Right lobe of liver (tissue), 6 donors: ENCODE measurements around the gene MTCL3.

ENCODE experiments used
- ATAC-seq, 4 donors: fragments of 200-7000 bp; cut with Tn5 transposase; one replicate each; pipeline ENCODE4 v1.9.1; 2020; ENCODE audit warnings: mild to moderate bottlenecking in 4 of 4, moderate library complexity in 4 of 4
- DNase-seq, 3 donors: peaks; one replicate each; pipeline ENCODE4 v3.0.0-alpha.2; 2020
- H3K27ac ChIP-seq, 3 donors: fragments of 200-600 bp; one replicate each; pipeline ENCODE4 v1.8.0; 2022
- H3K27me3 ChIP-seq, 2 donors: fragments of 200-600 bp; one replicate each; pipeline ENCODE4 v1.8.0; 2022
- H3K36me3 ChIP-seq, 4 donors: fragments of 200-600 bp; sonication (generic) in 1 of 4; one replicate each; pipeline versions ENCODE4 v1.5.1 to v1.8.0; 2017 to 2022; ENCODE audit warnings: control low read depth in 1 of 4
- H3K4me1 ChIP-seq, 4 donors: fragments of 200-600 bp; sonication (generic) in 1 of 4; one replicate each; pipeline versions ENCODE4 v1.5.1 to v1.8.0; 2017 to 2022; ENCODE audit warnings: control low read depth in 1 of 4
- H3K4me3 ChIP-seq, 3 donors: fragments of 200-600 bp; one replicate each; pipeline ENCODE4 v1.8.0; 2022
- H3K9me3 ChIP-seq, 4 donors: fragments of 200-600 bp; sonication (generic) in 1 of 4; one replicate each; pipeline versions ENCODE4 v1.5.1 to v1.8.0; 2017 to 2022; ENCODE audit warnings: control low read depth in 1 of 4
- POLR2A ChIP-seq: fragments of 450-650 bp; IDR thresholded peaks from one replicate; pipeline ENCODE4 v1.6.1; 2017; ENCODE audit warnings: antibody characterized with exemption, mild to moderate bottlenecking
- whole genome bisulfite sequencing: methylation state at CpG from one replicate; pipeline ENCODE4 v1.1.6; 2018; ENCODE audit warnings: low coverage, low lambda C conversion rate; ENCODE audit not compliant: insufficient coverage; ENCODE audit errors: missing lambda C conversion rate; 5-methylcytosine and 5-hydroxymethylcytosine counted together
- intact Hi-C, 2 donors: fragments of 100-400 bp; cut with DNase I; formaldehyde crosslinking; loops; one replicate each; pipeline versions ENCODE4 v1.11.2 to v1.14.1; 2022
- TF ChIP-seq, protein P1 (sequence below), 4 donors: fragments of 200-600 bp in 3 of 4; fragments of 450-650 bp in 1 of 4; IDR thresholded peaks; one replicate each; pipeline versions ENCODE4 v1.5.1 to v1.8.0; 2016 to 2022; ENCODE audit warnings: antibody characterized with exemption in 4 of 4, mild to moderate bottlenecking in 2 of 4
- donor health status: DM: no; HTN: yes; CAD: no.
- donor health status: DM: no; HTN: no; CAD: no.
- donor health status: DM: no; HTN: no; CAD: no.
- donor health status: DM: no; HTN: yes; CAD: no.
- donor health status: DM: no; HTN: yes; CAD: no.

MTCL3 gene

DNA sequence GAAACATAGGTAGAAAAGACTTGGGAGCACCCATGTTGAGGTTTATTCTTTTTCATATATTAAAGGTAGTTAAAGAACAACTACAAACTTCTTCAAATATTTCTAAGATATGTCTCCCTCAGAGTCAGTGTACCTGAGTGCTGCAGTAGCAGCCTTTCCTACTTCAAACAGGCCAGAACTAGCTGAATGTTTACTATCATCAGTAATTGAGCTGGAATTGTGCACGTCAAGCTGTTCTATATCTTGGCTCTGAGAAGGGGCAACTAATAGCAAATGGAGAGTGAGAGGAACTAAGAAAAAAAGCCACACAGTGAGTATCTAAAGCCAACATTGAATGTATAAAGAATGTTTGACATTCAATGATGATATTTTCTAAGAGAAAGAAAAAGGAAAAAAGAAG lies 21.7 kb downstream of the MTCL3 start:
- Histone ChIP-seq H3K27ac (no peak overlapping the region), H3K4me3 (no peak overlapping the region), H3K9me3 (no peaks in the 10 kb centered on the region), H3K27me3 (no peaks in the 10 kb centered on the region), H3K4me1 (no peaks in the 10 kb centered on the region), H3K36me3 (no peaks in the 10 kb centered on the region)
- no peak for ATAC-seq
- TF ChIP-seq, protein P1, sequence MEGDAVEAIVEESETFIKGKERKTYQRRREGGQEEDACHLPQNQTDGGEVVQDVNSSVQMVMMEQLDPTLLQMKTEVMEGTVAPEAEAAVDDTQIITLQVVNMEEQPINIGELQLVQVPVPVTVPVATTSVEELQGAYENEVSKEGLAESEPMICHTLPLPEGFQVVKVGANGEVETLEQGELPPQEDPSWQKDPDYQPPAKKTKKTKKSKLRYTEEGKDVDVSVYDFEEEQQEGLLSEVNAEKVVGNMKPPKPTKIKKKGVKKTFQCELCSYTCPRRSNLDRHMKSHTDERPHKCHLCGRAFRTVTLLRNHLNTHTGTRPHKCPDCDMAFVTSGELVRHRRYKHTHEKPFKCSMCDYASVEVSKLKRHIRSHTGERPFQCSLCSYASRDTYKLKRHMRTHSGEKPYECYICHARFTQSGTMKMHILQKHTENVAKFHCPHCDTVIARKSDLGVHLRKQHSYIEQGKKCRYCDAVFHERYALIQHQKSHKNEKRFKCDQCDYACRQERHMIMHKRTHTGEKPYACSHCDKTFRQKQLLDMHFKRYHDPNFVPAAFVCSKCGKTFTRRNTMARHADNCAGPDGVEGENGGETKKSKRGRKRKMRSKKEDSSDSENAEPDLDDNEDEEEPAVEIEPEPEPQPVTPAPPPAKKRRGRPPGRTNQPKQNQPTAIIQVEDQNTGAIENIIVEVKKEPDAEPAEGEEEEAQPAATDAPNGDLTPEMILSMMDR (IDR thresholded peaks at IDR 0.05) = no peak
- TF ChIP-seq POLR2A = no peak
- 36% methylated on average over 1 of the region's 1 CpG for WGBS
- intact Hi-C loops = no loop called here
- no peak for DNase-seq

DNA sequence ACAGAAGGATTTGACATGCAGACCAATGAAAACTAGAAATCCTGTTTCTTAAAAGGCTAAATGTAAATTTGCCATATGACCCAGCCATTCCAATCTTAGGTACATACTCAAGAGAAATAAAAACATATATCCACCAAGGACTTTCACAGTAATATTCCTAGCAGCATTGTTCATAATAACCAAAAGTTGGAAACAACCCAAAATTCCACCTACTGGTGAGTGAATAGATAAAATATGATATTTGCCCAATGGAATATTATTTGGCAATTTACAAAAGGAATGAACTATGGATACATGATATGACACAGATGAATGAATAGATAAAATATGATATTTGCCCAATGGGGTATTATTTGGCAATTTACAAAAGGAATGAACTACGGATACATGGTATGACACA lies 22.7 kb downstream of the MTCL3 start:
- Histone ChIP-seq H3K36me3 (no peaks in the 10 kb centered on the region), H3K4me1 (no peaks in the 10 kb centered on the region), H3K27ac (no peak overlapping the region), H3K4me3 (no peak overlapping the region), H3K9me3 (no peaks in the 10 kb centered on the region), H3K27me3 (no peaks in the 10 kb centered on the region)
- no peak for TF ChIP-seq POLR2A
- TF ChIP-seq, protein P1 (IDR thresholded peaks at IDR 0.05) = no peak
- intact Hi-C loops = no loop called here
- ATAC-seq (no peak), DNase-seq (no peak)
- 94% methylated on average over 1 of the region's 1 CpG for WGBS

DNA sequence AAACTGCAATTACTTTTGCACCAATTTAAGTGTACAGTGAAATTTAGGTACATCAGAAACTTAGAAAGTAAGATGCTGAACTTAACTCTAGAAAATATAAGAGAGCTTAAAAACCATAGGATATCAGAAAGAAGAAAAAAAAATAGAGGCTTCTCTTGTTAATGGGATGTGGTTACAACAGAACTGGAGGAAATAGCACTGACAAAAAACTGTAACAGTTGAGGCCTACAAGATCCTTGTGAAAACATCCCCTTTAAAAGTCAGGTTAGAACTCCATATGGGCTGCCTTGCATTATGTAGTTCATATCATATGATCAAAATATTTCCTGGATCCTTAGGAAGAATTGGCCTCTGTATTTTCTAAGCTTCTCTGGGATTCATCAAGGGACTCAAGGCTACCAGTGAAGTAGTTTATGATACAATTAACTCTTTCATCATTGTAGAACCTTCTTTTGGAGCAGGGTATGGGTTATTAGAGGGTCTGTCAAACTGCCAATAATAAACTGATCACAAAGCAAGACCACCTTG lies 24.8 kb downstream of the MTCL3 start:
- DNase-seq (no peak), ATAC-seq (no peak)
- Histone ChIP-seq H3K27me3 (no peaks in the 10 kb centered on the region), H3K9me3 (no peaks in the 10 kb centered on the region), H3K4me3 (no peak overlapping the region), H3K36me3 (no peaks in the 10 kb centered on the region), H3K4me1 (no peaks in the 10 kb centered on the region), H3K27ac (no peak overlapping the region)
- intact Hi-C loops = no loop called here
- TF ChIP-seq, protein P1 (IDR thresholded peaks at IDR 0.05) = no peak
- no peak for TF ChIP-seq POLR2A

DNA sequence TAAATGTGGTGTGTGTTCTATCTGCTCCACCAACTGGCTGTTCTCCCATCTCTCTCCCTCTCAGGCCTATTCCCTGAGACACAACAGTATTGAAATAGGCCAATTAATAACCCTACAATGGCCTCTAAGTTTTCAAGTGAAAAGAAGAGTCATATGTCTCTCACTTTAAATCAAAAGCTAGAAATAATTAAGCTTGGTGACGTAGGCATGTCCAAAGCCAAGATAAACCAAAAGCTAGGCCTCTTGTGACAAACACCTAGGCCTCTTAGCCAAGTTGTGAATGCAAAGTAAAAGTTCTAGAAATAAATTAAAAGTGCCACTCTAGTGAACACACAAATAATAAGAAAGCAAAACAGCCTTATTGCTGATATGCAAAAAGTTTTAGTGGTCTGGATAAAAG lies 29.9 kb downstream of the MTCL3 start:
- DNase-seq (no peak), ATAC-seq (peak in 1 of 4 donors; percentile 60)
- 68% methylated on average over 1 of the region's 1 CpG for WGBS
- H3K36me3 ChIP-seq = no peaks in the 10 kb centered on the region
- no peak overlapping the region for H3K4me3 ChIP-seq
- intact Hi-C loops = no loop called here
- no peaks in the 10 kb centered on the region for H3K4me1 ChIP-seq
- no peaks in the 10 kb centered on the region for H3K27me3 ChIP-seq
- no peaks in the 10 kb centered on the region for H3K9me3 ChIP-seq
- no peak overlapping the region for H3K27ac ChIP-seq
- TF ChIP-seq, protein P1 (IDR thresholded peaks at IDR 0.05) = no peak
- no peak for TF ChIP-seq POLR2A

DNA sequence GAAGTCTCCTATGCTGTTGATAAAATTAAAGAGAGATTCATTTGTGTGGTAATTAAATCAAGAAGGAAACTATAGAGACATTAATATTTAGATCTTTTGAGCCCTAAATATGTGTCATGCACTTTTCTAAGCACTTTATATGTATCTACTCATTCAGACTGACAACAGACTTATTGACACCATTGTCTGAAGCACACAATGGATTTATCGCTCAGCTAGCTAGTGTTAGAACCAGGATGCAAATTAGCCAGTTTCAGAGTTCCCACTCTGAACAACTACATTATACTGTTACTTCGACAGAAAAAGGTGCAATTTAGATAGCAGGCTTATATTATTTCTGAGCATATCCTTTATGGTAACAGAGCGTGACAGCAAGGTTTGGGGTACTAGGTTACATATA lies 32.2 kb downstream of the MTCL3 start:
- Histone ChIP-seq H3K4me1 (no peaks in the 10 kb centered on the region), H3K4me3 (no peak overlapping the region), H3K27ac (no peak overlapping the region), H3K27me3 (no peaks in the 10 kb centered on the region), H3K36me3 (no peaks in the 10 kb centered on the region), H3K9me3 (no peaks in the 10 kb centered on the region)
- no peak for TF ChIP-seq POLR2A
- TF ChIP-seq, protein P1 (IDR thresholded peaks at IDR 0.05) = no peak
- ATAC-seq (no peak), DNase-seq (no peak)
- 88% methylated on average over 3 of the region's 3 CpGs for WGBS
- intact Hi-C loops = no loop called here
